ENCODE results near the gene UGT1A10.
"Not testable (repeated sequence)": the region's sequence is repeated elsewhere in the genome, so short reads cannot be mapped to it uniquely, and the experiment has no call there.

The UGT1A10 gene

GRCh38 chr2:233693963-233694362, 57.7 kb downstream of the UGT1A10 start:
- WGBS (ENCODE audit: extremely low coverage, insufficient coverage, low lambda C conversion rate), result no CpG with 5 or more reads among the region's 6 CpGs
- no peak for DNase-seq
- Histone ChIP-seq H3K79me1 (ENCODE audit: low read length) (no peaks in the 10 kb centered on the region), H4K8ac (ENCODE audit: low read depth, low read length) (no peak overlapping the region), H3K18ac (ENCODE audit: low read length) (no peak overlapping the region), H2BK5ac (ENCODE audit: low read length) (no peak overlapping the region), H3K56ac (ENCODE audit: low read length) (no peak overlapping the region), H3K4me2 (ENCODE audit: low read length) (no peak overlapping the region), H2BK120ac (ENCODE audit: low read depth, low read length) (no peak overlapping the region), H3K27ac (ENCODE audit: low read depth, low read length) (no peak overlapping the region), H3K36me3 (ENCODE audit: control insufficient read depth, insufficient read depth, low read length) (no peaks in the 10 kb centered on the region), H2AK5ac (ENCODE audit: low read length) (no peak overlapping the region), H3K23ac (ENCODE audit: low read length) (no peak overlapping the region), H3K9ac (ENCODE audit: low read length) (no peak overlapping the region), H2BK15ac (replicated peaks; ENCODE audit: low read depth) (no peak overlapping the region), H3K4me1 (ENCODE audit: control insufficient read depth, low read depth, low read length) (no peaks in the 10 kb centered on the region), H3K27me3 (ENCODE audit: insufficient read depth, low read length, poor library complexity) (no peaks in the 10 kb centered on the region), H3K4ac (ENCODE audit: low read depth, low read length) (no peak overlapping the region), H4K5ac (ENCODE audit: low read length) (no peak overlapping the region), H3K4me3 (ENCODE audit: low read length) (no peak overlapping the region), H3K79me2 (ENCODE audit: control insufficient read depth, insufficient read depth, low read length) (no peaks in the 10 kb centered on the region)

DNA sequence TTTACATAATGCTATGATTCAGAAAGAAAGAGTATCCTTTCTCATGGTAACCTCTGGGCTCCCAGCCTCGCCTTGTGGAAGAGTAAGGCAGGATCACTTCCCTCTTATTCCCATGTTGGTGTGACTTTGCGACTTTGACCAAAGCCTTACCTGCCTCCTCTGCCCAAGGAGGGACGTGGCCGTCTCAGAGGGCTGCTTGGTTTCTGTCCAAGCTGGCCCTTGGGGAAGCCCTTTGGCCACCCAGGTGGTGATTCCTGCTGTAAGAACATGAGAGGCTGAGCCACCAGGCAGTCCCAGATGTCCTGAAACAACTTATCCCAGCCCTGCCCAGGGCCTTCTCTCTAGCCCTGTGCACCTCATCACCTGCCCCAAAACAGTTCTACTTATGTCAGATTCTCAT, 62.5 kb downstream of the UGT1A10 start:
- H3K4me3 ChIP-seq (ENCODE audit: low read length), result no peak overlapping the region
- H3K4me1 ChIP-seq (ENCODE audit: control insufficient read depth, low read depth, low read length), result no peaks in the 10 kb centered on the region
- WGBS (ENCODE audit: extremely low coverage, insufficient coverage, low lambda C conversion rate), result no CpG with 5 or more reads among the region's 4 CpGs
- no peak overlapping the region for H3K27ac ChIP-seq (ENCODE audit: low read depth, low read length)
- no peaks in the 10 kb centered on the region for H3K27me3 ChIP-seq (ENCODE audit: insufficient read depth, low read length, poor library complexity)
- no peak overlapping the region for H3K4ac ChIP-seq (ENCODE audit: low read depth, low read length)
- no peak overlapping the region for H2BK120ac ChIP-seq (ENCODE audit: low read depth, low read length)
- no peak overlapping the region for H4K8ac ChIP-seq (ENCODE audit: low read depth, low read length)
- DNase-seq, result no peak
- H3K4me2 ChIP-seq (ENCODE audit: low read length), result no peak overlapping the region
- no peak overlapping the region for H2BK15ac ChIP-seq (replicated peaks; ENCODE audit: low read depth)
- H3K9ac ChIP-seq (ENCODE audit: low read length), result no peak overlapping the region
- H3K79me1 ChIP-seq (ENCODE audit: low read length), result no peaks in the 10 kb centered on the region
- H3K79me2 ChIP-seq (ENCODE audit: control insufficient read depth, insufficient read depth, low read length), result no peaks in the 10 kb centered on the region
- H2AK5ac ChIP-seq (ENCODE audit: low read length), result no peak overlapping the region
- H3K56ac ChIP-seq (ENCODE audit: low read length), result no peak overlapping the region
- H3K23ac ChIP-seq (ENCODE audit: low read length), result no peak overlapping the region
- no peaks in the 10 kb centered on the region for H3K36me3 ChIP-seq (ENCODE audit: control insufficient read depth, insufficient read depth, low read length)
- H4K5ac ChIP-seq (ENCODE audit: low read length), result no peak overlapping the region
- no peak overlapping the region for H3K18ac ChIP-seq (ENCODE audit: low read length)
- H2BK5ac ChIP-seq (ENCODE audit: low read length), result no peak overlapping the region

- Histone ChIP-seq H2BK120ac (ENCODE audit: low read depth, low read length) (peak overlapping the region; percentile 36), H3K4me3 (ENCODE audit: low read length) (no peak overlapping the region), H2BK15ac (replicated peaks; ENCODE audit: low read depth) (no peak overlapping the region), H3K79me2 (ENCODE audit: control insufficient read depth, insufficient read depth, low read length) (no peaks in the 10 kb centered on the region), H3K27ac (ENCODE audit: low read depth, low read length) (no peak overlapping the region), H3K4me2 (ENCODE audit: low read length) (no peak overlapping the region), H4K5ac (ENCODE audit: low read length) (no peak overlapping the region), H3K79me1 (ENCODE audit: low read length) (no peaks in the 10 kb centered on the region), H3K56ac (ENCODE audit: low read length) (no peak overlapping the region), H3K18ac (ENCODE audit: low read length) (peak overlapping the region; percentile 70), H4K8ac (ENCODE audit: low read depth, low read length) (no peak overlapping the region), H2AK5ac (ENCODE audit: low read length) (no peak overlapping the region), H3K9ac (ENCODE audit: low read length) (no peak overlapping the region), H3K23ac (ENCODE audit: low read length) (no peak overlapping the region), H3K4ac (ENCODE audit: low read depth, low read length) (no peak overlapping the region), H3K27me3 (ENCODE audit: insufficient read depth, low read length, poor library complexity) (no peaks in the 10 kb centered on the region), H3K36me3 (ENCODE audit: control insufficient read depth, insufficient read depth, low read length) (no peaks in the 10 kb centered on the region), H2BK5ac (ENCODE audit: low read length) (no peak overlapping the region), H3K4me1 (ENCODE audit: control insufficient read depth, low read depth, low read length) (no peaks in the 10 kb centered on the region)
- no peak for DNase-seq
- no CpG with 5 or more reads among the region's 8 CpGs for whole genome bisulfite sequencing (ENCODE audit: extremely low coverage, insufficient coverage, low lambda C conversion rate)
Measured at GRCh38 chr2:233699424-233700027, 63.3 kb downstream of the UGT1A10 start.

DNA sequence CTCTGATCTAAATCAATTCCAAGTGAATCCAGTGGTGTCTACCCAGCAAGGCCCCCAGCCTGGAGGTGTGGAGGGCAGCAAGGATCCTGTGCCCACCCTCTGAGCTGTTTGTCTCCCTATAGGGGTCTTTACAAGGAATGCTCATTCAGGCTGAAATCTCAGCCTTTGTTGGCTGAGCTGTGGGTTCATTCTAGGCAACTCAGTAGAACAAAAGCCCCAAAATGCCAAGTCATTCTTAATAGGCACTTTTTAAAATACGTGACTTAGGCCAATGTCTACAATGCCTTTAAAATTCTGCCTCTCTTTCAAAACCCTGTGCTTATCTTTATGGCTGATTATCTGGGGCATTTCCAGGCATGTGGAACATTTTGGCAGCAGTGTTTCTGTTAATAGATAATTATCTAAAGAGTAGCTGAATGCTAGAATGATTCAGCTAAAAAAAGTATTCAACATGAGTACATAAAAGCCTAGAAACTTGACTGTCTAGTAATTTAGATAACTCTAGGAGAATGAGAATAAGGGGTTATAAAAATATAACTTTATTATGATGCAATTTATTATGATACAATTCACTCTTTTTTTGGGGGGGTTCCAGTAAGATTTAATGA, 63.9 kb downstream of the UGT1A10 start:
- peak; percentile 51 for DNase-seq

GRCh38 chr2:233700842-233701241, 64.6 kb downstream of the UGT1A10 start:
- H3K36me3 ChIP-seq (ENCODE audit: control insufficient read depth, insufficient read depth, low read length); H3K79me1 ChIP-seq (ENCODE audit: low read length); H3K4me2 ChIP-seq (ENCODE audit: low read length); H2BK15ac ChIP-seq (replicated peaks; ENCODE audit: low read depth); H4K5ac ChIP-seq (ENCODE audit: low read length); H3K27me3 ChIP-seq (ENCODE audit: insufficient read depth, low read length, poor library complexity); DNase-seq; H3K4me3 ChIP-seq (ENCODE audit: low read length); H3K9ac ChIP-seq (ENCODE audit: low read length); H3K27ac ChIP-seq (ENCODE audit: low read depth, low read length); H3K79me2 ChIP-seq (ENCODE audit: control insufficient read depth, insufficient read depth, low read length); H2BK120ac ChIP-seq (ENCODE audit: low read depth, low read length); H3K4ac ChIP-seq (ENCODE audit: low read depth, low read length); H2AK5ac ChIP-seq (ENCODE audit: low read length); H3K23ac ChIP-seq (ENCODE audit: low read length); H4K8ac ChIP-seq (ENCODE audit: low read depth, low read length); H3K4me1 ChIP-seq (ENCODE audit: control insufficient read depth, low read depth, low read length); H3K18ac ChIP-seq (ENCODE audit: low read length); H3K56ac ChIP-seq (ENCODE audit: low read length); H2BK5ac ChIP-seq (ENCODE audit: low read length): not testable (repeated sequence)
- WGBS (ENCODE audit: extremely low coverage, insufficient coverage, low lambda C conversion rate), result no CpG with 5 or more reads among the region's 5 CpGs

More for the DNA sequence above, 63.9 kb downstream of the UGT1A10 start:
- Histone ChIP-seq H3K23ac (ENCODE audit: low read length) (no peak overlapping the region), H3K27me3 (ENCODE audit: insufficient read depth, low read length, poor library complexity) (no peaks in the 10 kb centered on the region), H3K9ac (ENCODE audit: low read length) (no peak overlapping the region), H4K8ac (ENCODE audit: low read depth, low read length) (no peak overlapping the region), H2AK5ac (ENCODE audit: low read length) (no peak overlapping the region), H3K56ac (ENCODE audit: low read length) (no peak overlapping the region), H3K4me2 (ENCODE audit: low read length) (no peak overlapping the region), H3K79me1 (ENCODE audit: low read length) (no peaks in the 10 kb centered on the region), H3K36me3 (ENCODE audit: control insufficient read depth, insufficient read depth, low read length) (no peaks in the 10 kb centered on the region), H3K4ac (ENCODE audit: low read depth, low read length) (no peak overlapping the region), H3K4me3 (ENCODE audit: low read length) (no peak overlapping the region), H2BK120ac (ENCODE audit: low read depth, low read length) (peak overlapping the region; percentile 36), H2BK15ac (replicated peaks; ENCODE audit: low read depth) (no peak overlapping the region), H2BK5ac (ENCODE audit: low read length) (no peak overlapping the region), H3K79me2 (ENCODE audit: control insufficient read depth, insufficient read depth, low read length) (no peaks in the 10 kb centered on the region), H4K5ac (ENCODE audit: low read length) (no peak overlapping the region), H3K27ac (ENCODE audit: low read depth, low read length) (no peak overlapping the region), H3K18ac (ENCODE audit: low read length) (peak overlapping the region; percentile 70), H3K4me1 (ENCODE audit: control insufficient read depth, low read depth, low read length) (no peaks in the 10 kb centered on the region)
- WGBS (ENCODE audit: extremely low coverage, insufficient coverage, low lambda C conversion rate), result no CpG with 5 or more reads among the region's 1 CpG

GRCh38 chr2:233702238-233702637, 66.0 kb downstream of the UGT1A10 start:
- H2BK5ac ChIP-seq (ENCODE audit: low read length), result no peak overlapping the region
- H2AK5ac ChIP-seq (ENCODE audit: low read length), result no peak overlapping the region
- no peak overlapping the region for H3K27ac ChIP-seq (ENCODE audit: low read depth, low read length)
- H3K4me2 ChIP-seq (ENCODE audit: low read length), result no peak overlapping the region
- H4K5ac ChIP-seq (ENCODE audit: low read length), result no peak overlapping the region
- no peak overlapping the region for H3K18ac ChIP-seq (ENCODE audit: low read length)
- H3K27me3 ChIP-seq (ENCODE audit: insufficient read depth, low read length, poor library complexity), result no peaks in the 10 kb centered on the region
- DNase-seq, result peak; percentile 12
- no peaks in the 10 kb centered on the region for H3K79me1 ChIP-seq (ENCODE audit: low read length)
- no peaks in the 10 kb centered on the region for H3K36me3 ChIP-seq (ENCODE audit: control insufficient read depth, insufficient read depth, low read length)
- no peak overlapping the region for H2BK120ac ChIP-seq (ENCODE audit: low read depth, low read length)
- no peaks in the 10 kb centered on the region for H3K79me2 ChIP-seq (ENCODE audit: control insufficient read depth, insufficient read depth, low read length)
- no peak overlapping the region for H3K4me3 ChIP-seq (ENCODE audit: low read length)
- no CpG with 5 or more reads among the region's 3 CpGs for WGBS (ENCODE audit: extremely low coverage, insufficient coverage, low lambda C conversion rate)
- H4K8ac ChIP-seq (ENCODE audit: low read depth, low read length), result no peak overlapping the region
- H3K56ac ChIP-seq (ENCODE audit: low read length), result no peak overlapping the region
- no peak overlapping the region for H3K9ac ChIP-seq (ENCODE audit: low read length)
- no peak overlapping the region for H2BK15ac ChIP-seq (replicated peaks; ENCODE audit: low read depth)
- no peaks in the 10 kb centered on the region for H3K4me1 ChIP-seq (ENCODE audit: control insufficient read depth, low read depth, low read length)
- H3K4ac ChIP-seq (ENCODE audit: low read depth, low read length), result no peak overlapping the region
- H3K23ac ChIP-seq (ENCODE audit: low read length), result no peak overlapping the region
